Bronchial epithelial cell (primary cell): ENCODE measurements around the gene ALAS1. TPM values are rescaled to one million over a fixed set of nuclear protein-coding genes. Genes with fewer than 3 reads are reported as not detected.

Source experiments
- DNase-seq: peaks from one replicate; pipeline ENCODE4 v3.0.0-alpha.2; 2010; ENCODE audit warnings: low read depth
- FAIRE-seq: peaks from 2 replicates; lab custom pipeline; 2011; peaks lifted over from hg19 to GRCh38; lab: Jason Lieb, UNC
- H3K27me3 ChIP-seq: 2 replicates; pipeline ENCODE4 v1.5.1; 2011; ENCODE audit warnings: low read length; ENCODE audit not compliant: control insufficient read depth, insufficient read depth
- H3K36me3 ChIP-seq: 2 replicates; pipeline ENCODE4 v1.5.1; 2011; ENCODE audit warnings: low read length; ENCODE audit not compliant: control insufficient read depth, insufficient read depth
- H3K4me3 ChIP-seq: 2 replicates; pipeline ENCODE4 v1.5.1; 2011; ENCODE audit warnings: mild to moderate bottlenecking, low read depth, low read length, control low read depth
- total RNA-seq: library from RNA; depleted of rRNA; stranded (reverse); fragments of >200 nt; gene quantifications from 2 replicates; pipeline ENCODE4 v1.2.1, GENCODE V29; 2014
- TF ChIP-seq, protein P1 (sequence below): IDR thresholded peaks from 2 replicates; pipeline ENCODE4 v1.5.1; 2011; ENCODE audit warnings: mild to moderate bottlenecking, moderate library complexity, low read length, control low read depth, inconsistent platforms; ENCODE audit not compliant: insufficient read depth, severe bottlenecking

Gene ALAS1
- total RNA-seq, 1 donor from 2014 or later: 32.1 TPM

DNA sequence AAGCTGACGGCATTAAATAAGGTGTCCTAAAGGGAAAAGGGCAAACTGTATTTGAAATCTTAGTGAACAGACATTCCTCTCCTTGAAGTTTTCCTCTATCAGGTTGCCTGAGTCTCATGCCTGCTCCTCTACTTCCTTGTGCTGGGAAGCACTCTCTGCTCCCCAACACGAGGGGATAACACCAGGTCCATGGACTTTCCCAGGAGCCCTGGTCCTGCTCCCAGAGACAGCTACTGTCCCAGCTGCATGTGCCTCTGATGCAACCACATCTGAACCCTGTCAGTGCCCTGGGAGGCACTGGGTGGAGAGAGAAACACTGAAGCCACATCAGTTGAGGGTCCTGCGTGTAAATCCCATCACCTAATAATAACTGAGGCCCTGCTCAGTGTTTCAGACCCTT, 20.1 kb downstream of the ALAS1 start:
- FAIRE-seq (no peak), DNase-seq (no peak)
- no peak overlapping the region for H3K4me3 ChIP-seq
- H3K36me3 ChIP-seq: peaks cover 8% of the 10 kb centered on the region
- TF ChIP-seq, protein P1, sequence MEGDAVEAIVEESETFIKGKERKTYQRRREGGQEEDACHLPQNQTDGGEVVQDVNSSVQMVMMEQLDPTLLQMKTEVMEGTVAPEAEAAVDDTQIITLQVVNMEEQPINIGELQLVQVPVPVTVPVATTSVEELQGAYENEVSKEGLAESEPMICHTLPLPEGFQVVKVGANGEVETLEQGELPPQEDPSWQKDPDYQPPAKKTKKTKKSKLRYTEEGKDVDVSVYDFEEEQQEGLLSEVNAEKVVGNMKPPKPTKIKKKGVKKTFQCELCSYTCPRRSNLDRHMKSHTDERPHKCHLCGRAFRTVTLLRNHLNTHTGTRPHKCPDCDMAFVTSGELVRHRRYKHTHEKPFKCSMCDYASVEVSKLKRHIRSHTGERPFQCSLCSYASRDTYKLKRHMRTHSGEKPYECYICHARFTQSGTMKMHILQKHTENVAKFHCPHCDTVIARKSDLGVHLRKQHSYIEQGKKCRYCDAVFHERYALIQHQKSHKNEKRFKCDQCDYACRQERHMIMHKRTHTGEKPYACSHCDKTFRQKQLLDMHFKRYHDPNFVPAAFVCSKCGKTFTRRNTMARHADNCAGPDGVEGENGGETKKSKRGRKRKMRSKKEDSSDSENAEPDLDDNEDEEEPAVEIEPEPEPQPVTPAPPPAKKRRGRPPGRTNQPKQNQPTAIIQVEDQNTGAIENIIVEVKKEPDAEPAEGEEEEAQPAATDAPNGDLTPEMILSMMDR: no peak
- no peaks in the 10 kb centered on the region for H3K27me3 ChIP-seq

DNA sequence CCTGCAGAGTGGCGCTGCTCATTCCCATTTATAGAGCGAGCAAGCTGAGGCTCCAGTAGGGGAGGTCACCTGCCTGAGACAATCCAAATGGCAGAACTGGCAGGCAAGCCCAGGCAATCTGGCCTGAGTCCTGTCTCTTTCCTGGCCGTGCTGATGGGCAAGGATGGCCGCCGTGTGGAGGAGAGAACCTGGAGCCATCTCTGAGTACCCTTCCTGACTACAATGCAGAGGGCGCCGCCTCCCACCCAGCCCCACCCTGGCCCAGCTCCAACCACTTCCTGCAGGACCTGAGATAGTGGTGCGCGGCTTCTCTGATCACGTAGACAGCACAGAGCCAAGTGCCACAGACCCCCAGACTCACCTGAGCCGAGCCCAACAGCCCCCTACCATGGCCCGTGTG, 20.5 kb downstream of the ALAS1 start:
- H3K4me3 ChIP-seq: no peak overlapping the region
- TF ChIP-seq, protein P1: no peak
- no peak for FAIRE-seq

DNA sequence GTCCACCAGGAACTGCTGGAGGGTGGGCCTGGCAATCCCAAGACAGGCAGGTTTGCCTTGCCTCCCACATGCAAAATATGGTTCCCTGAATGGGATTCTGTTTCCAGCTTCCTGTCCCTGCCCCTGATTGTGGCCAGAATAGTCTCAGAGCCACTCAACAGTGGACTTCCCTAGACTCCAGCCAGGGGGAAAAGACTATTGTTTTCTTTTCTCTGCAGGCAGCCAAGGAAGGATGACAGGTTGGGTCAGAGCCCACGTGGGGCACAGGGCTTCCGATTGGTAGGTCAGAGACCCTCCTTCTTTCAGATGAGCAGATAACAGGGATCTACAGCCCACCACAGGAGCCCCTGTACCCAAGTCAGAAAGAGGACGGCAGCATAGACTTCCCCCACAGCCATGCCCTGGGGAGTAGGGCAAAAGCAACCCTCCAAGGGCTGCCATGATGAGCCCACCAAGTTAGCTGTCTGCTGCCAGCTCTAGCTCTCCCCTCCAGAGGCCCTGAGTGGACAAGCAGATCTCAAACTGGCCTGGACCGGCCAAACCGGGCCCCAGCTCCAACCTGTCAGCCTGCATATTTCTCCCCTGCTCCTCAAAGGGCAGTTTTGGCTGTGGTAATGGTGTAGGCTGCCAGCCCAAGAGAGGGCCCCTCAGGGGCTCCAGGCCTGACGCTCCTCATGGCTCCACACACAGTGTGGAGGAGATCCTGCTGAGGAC, 21.1 kb downstream of the ALAS1 start:
- TF ChIP-seq, protein P1: no peak
- no peaks in the 10 kb centered on the region for H3K27me3 ChIP-seq
- no peak for FAIRE-seq
- DNase-seq: no peak
- peaks cover 5% of the 10 kb centered on the region for H3K36me3 ChIP-seq
- H3K4me3 ChIP-seq: no peak overlapping the region

More for the DNA sequence above, 20.5 kb downstream of the ALAS1 start:
- Histone ChIP-seq H3K27me3 (no peaks in the 10 kb centered on the region), H3K36me3 (peaks cover 7% of the 10 kb centered on the region)
- DNase-seq: no peak

DNA sequence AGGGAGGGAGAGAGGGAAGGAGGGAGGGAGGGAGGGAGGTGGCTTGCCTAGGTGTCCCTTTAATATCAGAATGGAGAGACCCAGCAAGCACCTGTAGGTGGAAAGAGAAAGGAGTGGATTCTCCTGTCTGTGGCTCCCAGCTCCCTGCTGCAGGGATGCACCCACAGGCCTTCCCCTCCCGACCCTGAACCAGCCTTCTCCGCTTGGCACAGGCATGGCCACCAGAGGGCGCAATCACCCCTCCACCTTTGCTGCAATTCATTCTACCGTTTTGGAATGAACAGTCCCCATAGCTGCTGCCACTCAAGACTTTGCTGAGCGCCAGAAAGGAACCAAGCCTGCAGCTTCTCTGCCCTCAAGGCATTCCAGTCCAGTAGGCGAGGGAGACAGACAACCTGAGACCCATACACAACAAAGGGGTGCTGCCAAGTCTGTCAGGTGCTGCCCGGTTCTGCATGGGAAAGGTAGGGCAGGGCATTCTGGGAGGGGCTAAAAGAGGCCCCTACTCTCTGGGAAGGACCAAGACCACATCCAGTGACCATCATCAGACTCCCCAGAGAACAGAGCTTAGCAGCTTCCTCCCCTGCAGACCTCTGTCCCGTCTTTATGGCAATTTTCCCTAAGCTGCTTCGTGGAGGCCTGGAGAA, 22.5 kb downstream of the ALAS1 start:
- DNase-seq (peak; percentile 50), FAIRE-seq (no peak)
- H3K27me3 ChIP-seq: no peaks in the 10 kb centered on the region
- TF ChIP-seq, protein P1: peak; percentile 99
- H3K36me3 ChIP-seq: no peaks in the 10 kb centered on the region
- H3K4me3 ChIP-seq: no peak overlapping the region

GRCh38 chr3:52221141-52221562, 23.2 kb downstream of the ALAS1 start:
- Histone ChIP-seq H3K27me3 (no peaks in the 10 kb centered on the region), H3K4me3 (no peak overlapping the region), H3K36me3 (no peaks in the 10 kb centered on the region)
- DNase-seq (no peak), FAIRE-seq (no peak)
- TF ChIP-seq, protein P1: no peak
